GM12872 (cell line): ENCODE data around the gene LIPT1.

Source experiments
- TF ChIP-seq, protein P1 (sequence below): IDR thresholded peaks from 3 replicates; pipeline ENCODE4 v1.5.1; 2011; ENCODE audit warnings: low read depth, mild to moderate bottlenecking, low read length, moderate library complexity; ENCODE audit not compliant: insufficient read depth

The LIPT1 gene

DNA sequence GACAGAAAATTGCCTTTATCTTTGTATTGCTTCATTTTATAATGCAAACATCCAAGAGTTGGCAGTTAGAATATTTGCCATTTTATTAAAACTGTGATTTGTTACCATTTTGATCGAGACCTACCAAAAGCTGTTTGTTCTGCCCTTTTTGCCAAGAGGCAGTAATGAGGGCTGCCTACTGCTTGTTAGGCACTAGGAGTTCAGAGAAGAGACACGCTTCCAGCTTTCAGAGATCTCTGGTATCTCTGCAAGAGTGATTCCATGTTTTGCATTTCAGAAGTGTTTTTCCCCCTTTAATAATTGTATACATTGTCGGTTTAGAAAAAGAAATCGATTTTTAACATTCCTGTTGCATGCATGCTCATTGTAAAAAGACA, 26.8 kb downstream of the LIPT1 start:
- TF ChIP-seq, protein P1, sequence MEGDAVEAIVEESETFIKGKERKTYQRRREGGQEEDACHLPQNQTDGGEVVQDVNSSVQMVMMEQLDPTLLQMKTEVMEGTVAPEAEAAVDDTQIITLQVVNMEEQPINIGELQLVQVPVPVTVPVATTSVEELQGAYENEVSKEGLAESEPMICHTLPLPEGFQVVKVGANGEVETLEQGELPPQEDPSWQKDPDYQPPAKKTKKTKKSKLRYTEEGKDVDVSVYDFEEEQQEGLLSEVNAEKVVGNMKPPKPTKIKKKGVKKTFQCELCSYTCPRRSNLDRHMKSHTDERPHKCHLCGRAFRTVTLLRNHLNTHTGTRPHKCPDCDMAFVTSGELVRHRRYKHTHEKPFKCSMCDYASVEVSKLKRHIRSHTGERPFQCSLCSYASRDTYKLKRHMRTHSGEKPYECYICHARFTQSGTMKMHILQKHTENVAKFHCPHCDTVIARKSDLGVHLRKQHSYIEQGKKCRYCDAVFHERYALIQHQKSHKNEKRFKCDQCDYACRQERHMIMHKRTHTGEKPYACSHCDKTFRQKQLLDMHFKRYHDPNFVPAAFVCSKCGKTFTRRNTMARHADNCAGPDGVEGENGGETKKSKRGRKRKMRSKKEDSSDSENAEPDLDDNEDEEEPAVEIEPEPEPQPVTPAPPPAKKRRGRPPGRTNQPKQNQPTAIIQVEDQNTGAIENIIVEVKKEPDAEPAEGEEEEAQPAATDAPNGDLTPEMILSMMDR, result no peak

DNA sequence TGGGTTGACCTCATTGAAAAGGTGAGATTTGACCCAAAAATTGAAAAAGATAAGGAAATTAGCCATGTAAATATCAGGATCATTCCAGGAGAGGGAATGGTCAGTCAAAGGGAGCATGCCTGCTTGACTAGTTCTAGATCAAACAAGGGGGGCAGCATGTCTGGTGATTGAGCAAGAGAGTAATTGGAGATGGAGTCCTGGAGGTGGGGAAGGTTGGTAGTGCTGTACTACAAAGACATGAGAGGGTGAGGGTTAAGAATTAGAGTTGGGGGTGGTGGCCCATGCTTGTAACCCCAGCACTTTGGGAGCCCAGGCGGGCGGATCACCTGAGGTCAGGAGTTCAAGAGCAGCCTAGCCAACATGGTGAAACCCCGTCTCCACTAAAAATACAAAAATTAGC, 28.3 kb downstream of the LIPT1 start:
- TF ChIP-seq, protein P1, result no peak

DNA sequence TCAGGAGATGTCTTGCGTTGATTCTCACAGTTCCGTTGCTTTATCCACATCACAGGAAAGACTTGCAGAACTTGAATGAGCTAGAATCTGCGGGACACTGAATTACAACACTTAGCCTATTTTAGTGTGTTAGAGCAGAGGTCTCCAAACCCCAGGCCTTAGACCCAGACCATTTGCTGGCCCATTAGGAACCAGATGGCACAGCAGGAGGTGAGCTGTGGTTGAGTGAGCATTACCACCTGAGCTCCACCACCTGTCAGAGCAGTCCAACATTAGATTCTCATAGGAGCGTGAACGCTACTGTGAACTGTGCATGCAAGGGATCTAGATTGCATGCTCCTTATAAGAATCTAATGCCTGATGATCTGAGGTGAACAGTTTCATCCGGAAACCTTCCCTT, 30.0 kb downstream of the LIPT1 start:
- TF ChIP-seq, protein P1, result no peak

DNA sequence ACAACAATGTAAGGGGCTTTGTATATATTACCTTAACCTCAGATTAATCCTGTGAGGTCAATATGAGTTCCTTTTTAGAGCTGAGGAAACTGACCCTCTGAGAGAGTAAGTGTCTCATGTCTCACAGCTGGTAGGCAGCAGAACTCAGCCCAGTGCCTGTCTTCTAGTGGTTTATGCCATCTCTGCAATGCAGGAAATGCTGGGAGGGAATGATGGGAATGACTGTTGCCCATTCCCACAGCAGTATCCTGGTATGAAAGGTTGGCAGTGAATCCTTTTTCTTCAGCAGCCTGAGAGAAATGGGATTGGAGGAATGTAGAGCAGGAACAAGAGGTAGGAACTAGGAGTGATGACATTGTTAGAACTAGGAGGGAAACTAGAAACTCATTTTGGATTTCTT, 32.2 kb downstream of the LIPT1 start:
- TF ChIP-seq, protein P1, result no peak

- TF ChIP-seq, protein P1, result no peak
Measured at GRCh38 chr2:99188357-99188756, 33.6 kb downstream of the LIPT1 start.

GRCh38 chr2:99190548-99190947, 35.8 kb downstream of the LIPT1 start:
- TF ChIP-seq, protein P1, result peak; percentile 31; the same call in 1 of the 3 replicates

GRCh38 chr2:99198103-99198841, 43.5 kb downstream of the LIPT1 start:
- TF ChIP-seq, protein P1, result no peak
